ENCODE data around the gene UAP1L1. TPM values are rescaled to one million over a fixed set of nuclear protein-coding genes. Genes with fewer than 3 reads are reported as not detected.

The UAP1L1 gene
- total and polyA plus RNA-seq, 4 donors: 0.35 to 2.3 (median 1.7) TPM

- Histone ChIP-seq H3K27ac (ENCODE audit: low read depth in 1 of 2, low read length in 2 of 2) (no peak overlapping the region), H3K9me3 (ENCODE audit: control insufficient read depth in 4 of 4, low read length in 3 of 4) (no peaks in the 10 kb centered on the region), H3K4me3 (ENCODE audit: low read depth in 1 of 3, low read length in 3 of 3) (peak overlapping the region in 1 of 3 donors; percentile 54), H3K4me1 (ENCODE audit: control insufficient read depth in 4 of 4, insufficient read depth in 4 of 4, low read length in 3 of 4) (peaks cover 0 to 34% (median 4%) of the 10 kb centered on the region in 4 donors), H3K27me3 (ENCODE audit: control insufficient read depth in 4 of 4, insufficient read depth in 4 of 4, low read length in 3 of 4) (peaks cover 6 to 22% (median 7%) of the 10 kb centered on the region in 4 donors), H3K9ac (ENCODE audit: low read depth in 1 of 2, low read length in 2 of 2) (no peak overlapping the region), H3K36me3 (ENCODE audit: control insufficient read depth in 4 of 4, insufficient read depth in 3 of 4, low read depth in 1 of 4, low read length in 3 of 4) (no peaks in the 10 kb centered on the region)
- no peak for DNase-seq (ENCODE audit: low spot score)
- no peak for TF ChIP-seq CTCF (IDR thresholded peaks at IDR 0.05; ENCODE audit: low read depth, low read length, missing input control)
- TF ChIP-seq RAD21 (IDR thresholded peaks at IDR 0.05): no peak
- no peak for TF ChIP-seq REST (IDR thresholded peaks at IDR 0.05)
- no peak for TF ChIP-seq GABPA (IDR thresholded peaks at IDR 0.05 in 1 of 2, conservative IDR thresholded peaks at IDR 0.05 in 1 of 2)
- no peak for TF ChIP-seq RXRA (IDR thresholded peaks at IDR 0.05)
- TF ChIP-seq ZBTB33 (IDR thresholded peaks at IDR 0.05): no peak
- TF ChIP-seq YY1 (IDR thresholded peaks at IDR 0.05): no peak
- no peak for TF ChIP-seq TAF1 (conservative IDR thresholded peaks at IDR 0.05)
- TF ChIP-seq SP1 (IDR thresholded peaks at IDR 0.05): no peak
- TF ChIP-seq JUND (IDR thresholded peaks at IDR 0.05): no peak
- TF ChIP-seq NR2F2 (IDR thresholded peaks at IDR 0.05): no peak
- WGBS: 33% methylated on average over 18 of the region's 18 CpGs
These were observed 32.7 kb upstream of the UAP1L1 start for GRCh38 chr9:137044502-137045177.

GRCh38 chr9:137045294-137046087 is 31.8 kb upstream of the UAP1L1 start:
- H3K4me1 ChIP-seq (ENCODE audit: control insufficient read depth in 4 of 4, insufficient read depth in 4 of 4, low read length in 3 of 4): peaks cover 0 to 36% (median 4%) of the 10 kb centered on the region in 4 donors
- H3K9ac ChIP-seq (ENCODE audit: low read depth in 1 of 2, low read length in 2 of 2): no peak overlapping the region
- 4% methylated on average over 96 of the region's 96 CpGs for WGBS
- peaks cover 6 to 22% (median 8%) of the 10 kb centered on the region in 4 donors for H3K27me3 ChIP-seq (ENCODE audit: control insufficient read depth in 4 of 4, insufficient read depth in 4 of 4, low read length in 3 of 4)
- peak overlapping the region; percentile 4 to 27 for H3K27ac ChIP-seq (ENCODE audit: low read depth in 1 of 2, low read length in 2 of 2)
- DNase-seq (ENCODE audit: low spot score): no peak
- peak overlapping the region in 1 of 3 donors; percentile 54 for H3K4me3 ChIP-seq (ENCODE audit: low read depth in 1 of 3, low read length in 3 of 3)
- no peaks in the 10 kb centered on the region for H3K9me3 ChIP-seq (ENCODE audit: control insufficient read depth in 4 of 4, low read length in 3 of 4)
- H3K36me3 ChIP-seq (ENCODE audit: control insufficient read depth in 4 of 4, insufficient read depth in 3 of 4, low read depth in 1 of 4, low read length in 3 of 4): no peaks in the 10 kb centered on the region
- TF ChIP-seq HNF4A (conservative IDR thresholded peaks at IDR 0.05) (no peak), FOXA2 (IDR thresholded peaks at IDR 0.05) (no peak), FOXA1 (IDR thresholded peaks at IDR 0.05) (no peak), YY1 (IDR thresholded peaks at IDR 0.05) (no peak), RXRA (IDR thresholded peaks at IDR 0.05) (no peak), REST (IDR thresholded peaks at IDR 0.05) (no peak), HNF4G (IDR thresholded peaks at IDR 0.05) (no peak), JUND (IDR thresholded peaks at IDR 0.05) (no peak), TAF1 (conservative IDR thresholded peaks at IDR 0.05) (no peak), RAD21 (IDR thresholded peaks at IDR 0.05) (no peak), NR2F2 (IDR thresholded peaks at IDR 0.05) (no peak), MAX (IDR thresholded peaks at IDR 0.05) (no peak), ZBTB33 (IDR thresholded peaks at IDR 0.05) (no peak)

Data from liver (tissue), 9 donors.